HG03039 (cell line): ENCODE data around the gene INPP5F.
"Not testable (repeated sequence)": the region's sequence is repeated elsewhere in the genome, so short reads cannot be mapped to it uniquely, and the experiment has no call there.

Experiments used
- ATAC-seq: cut with Tn5 transposase; IDR thresholded peaks from one replicate; pipeline ENCODE4 v1.9.1; 2021; ENCODE audit warnings: mild to moderate bottlenecking, moderate library complexity; ENCODE audit not compliant: unreplicated experiment

INPP5F gene

DNA sequence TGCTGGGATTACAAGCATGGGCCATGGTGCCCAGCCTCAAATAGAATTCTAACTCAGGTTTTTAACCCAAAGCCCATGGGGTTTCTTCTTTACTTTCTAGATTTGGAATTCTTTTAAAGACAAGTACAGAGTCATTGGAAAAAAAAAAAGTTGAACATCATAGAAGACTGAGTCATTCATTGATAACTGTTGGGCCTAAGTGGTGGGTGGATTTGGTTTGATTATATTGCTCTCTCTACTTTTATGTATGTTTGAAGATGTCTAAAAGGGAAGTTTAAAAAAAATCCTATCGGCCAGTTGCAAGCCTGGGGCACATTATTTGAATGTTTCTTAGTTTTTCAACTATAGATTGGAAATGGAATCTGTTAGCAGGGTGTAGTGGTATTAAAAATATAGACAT, 49.7 kb downstream of the INPP5F start:
- no peak for ATAC-seq

DNA sequence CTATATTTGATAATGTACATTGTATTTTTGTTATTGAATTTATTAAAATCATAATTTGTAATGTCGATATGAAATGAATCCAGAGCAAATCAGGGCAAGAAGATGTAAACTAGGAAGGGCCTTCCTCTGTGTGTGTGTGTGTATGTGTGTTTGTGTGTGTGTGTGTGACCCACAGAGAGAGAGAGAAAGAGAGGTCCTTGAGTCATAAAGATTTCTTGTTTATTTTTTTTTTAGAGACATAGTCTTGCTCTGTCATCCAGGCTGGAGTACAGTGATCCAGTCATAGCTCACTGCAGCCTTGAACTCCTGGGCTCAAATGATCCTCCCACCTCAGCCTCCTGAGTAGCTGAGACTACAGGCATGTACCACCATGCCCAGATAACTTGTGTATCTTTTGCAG, 50.7 kb downstream of the INPP5F start:
- ATAC-seq, result no peak

DNA sequence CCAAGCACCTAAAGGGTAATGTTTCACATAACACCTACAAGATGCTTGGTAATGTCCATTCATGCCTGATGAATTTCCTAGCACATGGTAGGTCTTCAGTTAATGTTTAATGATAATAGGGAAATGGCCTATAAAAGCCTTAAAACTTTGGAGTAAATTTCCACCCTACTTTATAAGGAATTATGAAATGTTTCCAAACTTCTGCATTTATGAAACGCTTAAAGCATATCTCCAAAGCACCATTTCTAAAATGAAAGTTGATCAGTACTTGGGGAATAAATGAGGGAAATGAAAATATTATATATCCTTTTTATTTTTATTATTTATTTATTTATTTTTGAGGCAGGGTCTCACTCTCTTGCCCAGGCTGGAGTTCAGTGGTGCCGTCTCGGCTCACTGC, 51.8 kb downstream of the INPP5F start:
- ATAC-seq, result no peak

DNA sequence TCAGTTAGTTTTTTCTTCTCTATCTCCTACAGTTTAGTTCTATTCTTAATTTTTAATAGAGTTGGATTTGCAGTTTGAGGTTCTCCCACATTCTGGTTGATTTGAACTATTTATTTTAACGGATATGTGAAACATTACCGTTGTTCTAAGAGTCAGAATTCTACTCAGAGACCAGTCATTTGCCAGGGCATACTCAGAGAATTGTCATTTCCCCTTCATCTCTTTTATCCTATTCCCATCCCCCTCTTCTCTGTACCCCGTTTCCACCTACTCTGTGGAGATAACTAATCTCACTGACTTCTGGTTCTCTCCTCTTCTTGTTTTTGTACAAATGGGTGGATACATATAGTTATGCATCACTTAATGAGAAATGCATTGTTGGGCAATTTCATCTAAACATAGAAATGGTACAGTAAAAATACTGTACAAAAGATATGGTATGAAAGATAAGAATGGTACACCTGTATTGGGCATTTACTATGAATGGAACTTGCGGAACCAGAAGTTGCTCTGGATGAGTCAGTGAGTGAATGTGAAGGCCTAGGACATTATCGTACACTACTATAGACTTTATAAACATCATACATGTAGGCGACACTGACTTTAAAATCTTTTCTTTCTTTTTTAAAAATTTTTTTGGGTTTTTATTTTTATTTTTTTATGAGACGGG, 53.1 kb downstream of the INPP5F start:
- no peak for ATAC-seq

DNA sequence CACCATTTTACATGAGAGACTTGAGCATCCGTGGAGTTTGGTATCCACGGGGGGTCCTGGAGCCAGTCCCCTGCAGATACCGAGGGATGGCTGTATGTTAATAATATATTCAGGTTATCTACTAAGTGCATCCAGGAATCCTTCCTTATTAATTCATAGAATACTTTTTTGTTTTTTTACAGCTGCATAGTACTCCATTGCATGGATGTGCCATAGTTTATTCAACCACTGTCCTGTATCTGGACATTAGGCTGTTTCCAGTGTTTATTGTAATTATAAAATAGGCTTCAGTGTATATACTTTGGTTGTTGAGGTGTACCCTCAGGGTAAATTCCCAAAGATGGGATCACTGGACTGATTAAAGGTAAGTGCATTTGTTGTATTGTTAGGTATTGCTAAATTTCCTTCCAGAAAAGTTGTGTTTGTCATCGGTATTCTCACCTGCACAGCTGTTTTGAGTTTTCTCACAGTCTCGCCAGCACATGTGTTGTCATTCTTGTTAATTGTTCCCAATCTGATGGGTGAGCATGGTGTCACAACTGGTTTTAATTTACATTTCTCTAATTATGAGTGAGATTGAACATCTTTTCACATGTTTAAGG, 55.1 kb downstream of the INPP5F start:
- no peak for ATAC-seq

DNA sequence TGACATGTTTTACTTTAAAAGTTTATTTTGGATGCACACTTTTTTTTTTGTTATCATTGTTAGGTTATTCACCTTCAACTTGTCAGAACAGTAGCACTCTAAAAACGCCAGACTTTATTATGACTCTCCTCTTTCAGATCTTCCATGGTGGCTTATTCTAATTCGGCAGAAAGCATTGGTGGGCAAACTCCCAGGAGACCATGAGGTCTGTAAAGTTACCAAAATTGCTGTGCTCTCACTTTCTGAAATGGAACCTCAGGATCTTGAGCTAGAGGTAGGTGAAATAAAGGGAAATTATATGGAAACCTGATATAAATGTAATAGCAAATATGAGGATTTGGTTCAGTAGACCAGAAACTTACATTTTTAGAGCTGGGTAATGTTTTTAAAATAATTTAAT, 55.6 kb downstream of the INPP5F start:
- ATAC-seq, result no peak

DNA sequence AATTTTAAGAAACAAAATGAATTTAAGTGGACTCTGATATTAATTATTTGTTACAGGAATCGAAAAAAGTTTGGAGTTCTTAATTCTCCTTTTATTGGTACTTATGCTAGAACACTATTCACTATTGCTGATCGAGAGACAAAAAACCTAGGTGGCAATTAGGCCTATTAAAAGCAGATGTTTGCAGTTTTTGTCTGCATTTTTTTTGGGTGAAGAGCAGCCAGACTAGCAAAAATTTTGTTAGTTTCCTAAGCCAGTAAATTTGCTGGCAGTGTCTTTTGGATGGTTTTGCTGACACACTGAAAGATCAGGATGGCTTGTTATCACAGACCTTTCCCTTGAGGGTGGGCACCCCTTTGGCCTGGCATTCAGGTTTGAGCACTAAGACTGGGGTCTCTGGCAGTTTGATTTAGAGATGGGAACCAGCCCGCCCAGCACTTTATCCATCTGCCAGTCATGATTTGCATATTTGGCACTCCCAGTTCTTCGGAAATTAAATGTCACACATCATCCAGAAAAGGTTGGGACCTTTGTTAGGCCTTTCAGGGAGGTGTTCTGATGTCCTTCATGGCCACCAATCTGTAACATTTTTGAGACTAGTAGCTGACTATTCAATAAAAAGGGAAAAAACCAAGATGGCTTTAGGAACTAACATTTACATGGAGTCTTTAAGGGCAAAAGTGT, 57.3 kb downstream of the INPP5F start:
- no peak for ATAC-seq

DNA sequence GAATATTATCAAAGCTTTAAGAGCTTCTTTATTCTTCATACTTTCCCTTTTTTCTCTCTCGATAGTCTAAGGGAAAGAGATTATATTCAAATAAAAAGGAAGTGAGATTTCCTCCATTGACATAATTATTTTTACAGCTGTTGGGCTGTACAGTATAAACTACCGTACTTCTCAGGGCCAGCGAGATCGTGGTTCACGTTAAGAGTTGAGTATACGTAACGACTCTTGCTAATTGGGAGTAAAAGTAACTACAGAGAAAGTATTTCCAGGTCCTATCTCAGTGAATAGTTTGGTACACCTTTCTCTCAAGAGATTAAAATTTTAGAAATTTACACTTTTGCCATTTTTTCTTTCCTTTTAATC, 57.8 kb downstream of the INPP5F start:
- no peak for ATAC-seq

DNA sequence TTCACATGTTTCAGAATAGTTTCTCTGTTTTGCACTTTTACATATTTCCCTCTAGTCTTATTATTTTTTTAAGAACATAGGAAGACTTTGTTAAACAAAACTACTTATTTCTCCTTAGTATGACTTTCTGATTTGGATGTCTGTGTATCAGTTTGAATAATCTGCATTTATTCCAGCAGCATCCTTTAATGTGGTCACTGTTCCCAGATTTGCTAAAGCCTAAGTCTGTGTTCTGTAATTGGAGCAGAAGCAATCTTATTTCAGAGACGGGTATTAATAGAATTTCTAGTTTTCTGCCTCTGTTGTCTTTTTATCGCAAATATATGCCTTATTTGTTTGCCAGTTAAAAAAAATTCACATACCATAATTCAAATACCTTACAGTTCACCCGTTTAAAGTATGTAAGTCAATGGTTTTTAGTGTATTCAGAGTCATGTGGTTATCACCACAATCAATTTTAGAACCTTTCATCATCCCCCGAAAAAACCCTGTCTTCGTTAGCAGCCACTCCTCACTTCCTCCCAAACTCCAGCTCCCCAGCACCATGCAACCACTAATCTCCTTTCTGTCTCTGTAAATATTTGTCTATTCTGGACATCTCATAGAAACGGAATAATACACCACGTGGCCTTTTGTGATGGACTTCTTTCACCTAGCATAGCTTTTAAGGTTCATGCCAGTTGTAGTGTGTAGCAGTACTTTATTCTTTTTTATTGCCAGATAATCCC, 58.7 kb downstream of the INPP5F start:
- ATAC-seq, result peak; percentile 55

DNA sequence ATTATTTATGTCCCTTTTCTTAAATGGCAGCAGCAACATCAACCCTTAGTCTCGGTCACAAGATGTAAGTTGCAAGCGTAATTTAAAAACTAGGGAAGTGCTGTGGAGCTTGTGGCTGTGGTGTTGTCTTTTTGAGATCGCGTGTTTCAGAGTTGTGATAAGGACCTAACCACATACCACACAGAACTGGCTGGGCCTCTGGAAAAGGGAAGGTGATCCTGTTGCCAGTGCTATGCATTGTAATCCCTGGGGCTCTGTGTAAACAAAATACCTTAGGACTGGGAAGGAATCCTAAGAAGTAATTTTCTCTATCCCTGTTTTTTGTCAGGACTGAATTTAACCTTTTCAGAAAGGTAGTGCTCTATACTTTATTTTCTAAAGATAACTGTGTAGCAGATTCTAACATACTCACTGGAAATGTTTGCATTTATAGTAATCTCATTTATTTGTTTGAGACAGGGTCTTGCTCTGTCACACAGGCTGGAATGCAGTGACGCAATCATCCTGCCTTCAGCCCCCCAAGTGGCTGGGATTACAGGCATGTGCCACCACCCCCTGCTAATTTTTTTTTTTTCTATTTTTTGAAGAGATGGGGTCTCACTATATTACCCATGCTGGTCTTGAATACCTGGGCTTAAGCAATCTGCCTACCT, 60.4 kb downstream of the INPP5F start:
- ATAC-seq, result no peak

DNA sequence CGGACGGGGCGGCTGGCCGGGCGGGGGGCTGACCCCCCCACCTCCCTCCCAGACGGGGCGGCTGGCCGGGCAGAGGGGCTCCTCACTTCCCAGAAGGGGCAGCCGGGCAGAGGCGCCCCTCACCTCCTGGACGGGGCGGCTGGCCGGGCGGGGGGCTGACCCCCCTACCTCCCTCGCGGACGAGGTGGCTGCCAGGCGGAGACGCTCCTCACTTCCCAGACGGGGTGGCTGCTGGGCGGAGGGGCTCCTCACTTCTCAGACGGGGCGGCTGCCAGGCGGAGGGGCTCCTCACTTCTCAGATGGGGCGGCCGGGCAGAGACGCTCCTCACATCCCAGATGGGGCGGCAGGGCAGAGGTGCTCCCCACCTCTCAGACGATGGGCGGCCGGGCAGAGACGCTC, 69.3 kb downstream of the INPP5F start:
- ATAC-seq, result not testable (repeated sequence)

DNA sequence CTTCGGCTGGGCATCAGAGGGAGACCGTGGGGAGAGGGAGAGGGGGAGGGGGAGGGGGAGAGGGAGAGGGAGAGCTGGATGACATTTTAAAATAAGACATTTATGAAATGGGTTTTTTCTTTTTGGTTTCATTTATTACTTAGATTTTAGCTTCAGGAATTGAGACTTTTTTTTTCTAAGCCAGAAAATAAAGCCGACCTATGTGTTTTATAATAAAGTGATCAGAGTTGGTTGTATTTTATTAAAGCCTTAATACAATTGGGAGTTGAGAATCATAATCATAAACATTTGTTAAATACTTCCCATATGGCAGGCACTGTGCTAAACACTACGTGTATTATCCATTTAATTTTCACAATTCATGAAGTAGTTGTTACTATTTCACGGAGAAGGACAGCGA, 70.2 kb downstream of the INPP5F start:
- ATAC-seq, result no peak

DNA sequence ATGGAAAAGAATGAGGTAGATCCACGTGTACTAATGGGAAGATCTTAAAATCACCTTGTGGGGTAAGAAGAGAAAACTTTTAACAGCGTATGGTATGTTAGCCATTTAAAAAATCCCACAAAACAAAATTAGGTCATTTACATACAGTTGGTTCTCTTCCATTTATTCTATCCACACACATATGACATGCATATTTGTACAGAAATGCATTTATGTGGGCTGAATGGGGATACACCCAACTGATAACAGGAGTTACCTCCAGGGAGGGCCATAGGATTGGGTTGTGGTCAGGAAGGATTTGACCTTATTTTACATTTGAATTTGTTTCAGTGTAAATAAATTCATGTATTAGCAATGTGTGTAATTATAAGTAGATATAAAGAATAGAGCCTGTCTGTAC, 75.3 kb downstream of the INPP5F start:
- no peak for ATAC-seq

DNA sequence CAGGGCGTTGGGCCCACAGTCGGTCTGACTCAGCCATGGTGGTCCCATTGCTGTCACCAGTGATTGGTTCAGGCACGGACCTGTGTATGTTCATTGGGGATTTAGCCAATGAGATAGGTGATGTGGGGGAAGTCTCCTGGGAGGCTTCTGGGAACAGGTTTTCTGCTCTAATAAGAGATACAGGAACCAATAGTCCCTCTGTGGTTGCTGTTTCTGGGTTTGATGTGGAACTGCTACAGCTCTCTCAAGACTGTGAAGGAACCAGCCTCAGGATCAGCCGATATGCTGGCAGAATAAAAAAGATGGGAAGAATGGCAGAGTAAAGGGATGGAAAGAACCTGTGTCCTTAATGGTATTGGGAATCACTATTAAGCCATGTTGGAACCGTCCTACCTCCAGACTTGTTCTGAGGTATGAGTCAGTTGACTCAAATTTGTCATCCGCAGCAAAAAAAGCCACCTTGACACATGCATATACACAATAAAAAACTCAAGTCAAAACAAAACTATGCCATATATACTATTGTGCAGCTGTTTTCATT, 76.2 kb downstream of the INPP5F start:
- peak; percentile 61 for ATAC-seq

DNA sequence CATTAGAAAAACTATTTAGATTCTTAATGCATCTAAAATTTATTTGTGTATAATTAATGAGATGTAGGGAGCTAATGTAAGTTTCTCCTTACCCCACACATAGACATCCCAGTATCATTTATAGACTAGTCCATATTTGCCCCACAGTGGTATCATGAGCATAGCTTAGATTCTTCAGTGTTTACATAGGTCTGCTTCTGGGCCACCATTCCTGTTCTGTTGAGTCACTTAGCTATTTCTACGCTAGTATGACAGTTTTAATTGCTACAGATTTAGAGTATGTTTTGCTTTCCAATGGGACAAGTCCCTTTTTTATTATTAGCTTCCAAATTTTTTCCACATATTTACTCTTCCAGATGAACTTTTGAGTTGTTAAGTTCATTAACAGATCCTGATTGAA, 77.4 kb downstream of the INPP5F start:
- ATAC-seq, result no peak

DNA sequence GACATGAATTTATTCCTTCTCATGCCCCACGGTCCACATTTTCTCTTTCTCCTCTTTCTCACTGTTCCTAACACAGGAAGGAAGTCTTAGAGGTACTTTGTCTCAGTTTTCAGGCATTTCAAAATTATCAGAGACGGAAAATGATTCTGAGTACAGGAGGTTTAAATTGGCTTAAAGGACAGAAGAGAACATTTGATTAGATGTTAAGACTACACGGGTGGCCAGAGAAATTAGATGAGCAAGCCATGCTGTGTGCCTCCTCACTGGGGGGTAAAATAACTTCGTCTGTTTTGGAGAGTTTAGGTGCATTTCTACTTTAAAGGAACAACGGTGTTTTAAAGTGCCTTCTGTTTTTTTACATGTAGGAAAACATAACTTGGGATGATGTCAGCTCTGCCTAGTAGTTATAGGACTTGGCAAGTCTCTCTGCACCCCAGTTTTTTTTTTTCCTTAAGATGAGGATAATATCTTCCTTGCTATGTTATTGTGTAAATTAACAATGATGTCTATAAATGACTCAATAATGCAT, 79.9 kb downstream of the INPP5F start:
- ATAC-seq, result no peak

DNA sequence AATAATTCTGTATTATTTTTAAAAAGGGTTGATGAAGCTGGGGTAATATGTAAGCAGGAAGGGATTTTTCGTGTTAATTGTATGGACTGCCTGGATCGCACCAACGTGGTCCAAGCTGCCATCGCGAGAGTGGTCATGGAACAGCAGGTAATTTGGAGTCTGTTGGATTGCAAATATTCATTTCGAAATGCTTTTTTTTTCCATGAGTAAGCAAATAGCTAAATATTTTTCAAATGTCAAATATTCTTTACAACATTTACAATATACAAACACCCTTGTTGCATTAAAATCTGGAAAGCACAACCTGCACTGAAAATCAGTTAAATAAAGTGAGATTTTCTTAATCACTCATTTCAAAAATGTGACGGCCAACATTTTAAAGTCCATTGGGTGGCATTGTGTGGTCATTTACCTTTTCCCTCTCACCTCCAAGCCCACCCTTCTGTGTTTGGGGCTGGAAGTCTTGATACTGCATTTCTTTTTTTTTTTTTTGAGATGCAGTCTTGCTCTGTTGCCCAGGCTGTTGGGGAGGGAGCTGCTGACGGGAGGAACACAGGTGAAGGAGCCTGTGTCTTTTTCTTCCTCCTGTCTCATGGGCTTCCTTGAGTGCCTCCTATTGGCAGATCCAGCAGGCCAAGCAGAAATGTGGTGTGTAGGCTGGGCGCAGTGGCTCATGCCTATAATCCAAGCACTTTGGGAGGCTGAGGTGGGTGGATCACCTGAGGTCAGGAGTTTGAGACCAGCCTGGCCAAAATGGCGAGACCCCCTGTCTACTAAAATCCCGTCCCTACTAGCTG, 80.7 kb downstream of the INPP5F start:
- no peak for ATAC-seq

DNA sequence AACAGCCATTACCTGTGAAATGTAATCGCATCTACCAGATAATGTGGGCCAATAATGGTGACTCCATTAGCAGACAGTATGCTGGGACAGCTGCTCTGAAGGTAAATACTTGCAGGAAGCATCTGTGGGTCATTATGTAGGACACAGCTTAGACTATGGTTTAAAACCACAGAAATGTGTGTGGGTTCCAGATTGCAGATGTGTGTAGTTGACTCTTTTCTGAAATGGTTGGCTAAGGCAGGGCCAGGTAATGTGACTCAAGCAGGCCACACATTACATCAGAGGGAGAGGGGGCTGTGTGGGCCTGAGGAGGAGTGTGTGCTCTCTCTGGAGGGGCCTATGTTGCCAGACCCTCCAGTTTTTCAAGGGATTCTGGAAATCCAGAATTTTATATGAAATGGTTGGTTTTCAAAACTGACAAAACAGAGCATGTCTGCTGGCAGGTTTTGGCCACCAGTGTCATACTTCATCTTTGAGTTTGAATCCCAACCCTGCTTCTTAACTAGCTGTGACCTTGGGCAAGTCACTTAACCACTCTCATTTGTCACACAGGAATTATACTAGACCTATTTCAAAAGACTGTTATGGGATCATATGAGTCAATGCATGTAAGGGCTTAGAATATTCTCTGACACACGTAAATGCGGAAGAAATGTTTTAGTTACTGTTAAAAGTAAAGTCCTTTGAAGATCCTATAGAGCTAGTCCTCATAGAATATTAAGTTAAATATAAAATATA, 82.3 kb downstream of the INPP5F start:
- ATAC-seq, result no peak

DNA sequence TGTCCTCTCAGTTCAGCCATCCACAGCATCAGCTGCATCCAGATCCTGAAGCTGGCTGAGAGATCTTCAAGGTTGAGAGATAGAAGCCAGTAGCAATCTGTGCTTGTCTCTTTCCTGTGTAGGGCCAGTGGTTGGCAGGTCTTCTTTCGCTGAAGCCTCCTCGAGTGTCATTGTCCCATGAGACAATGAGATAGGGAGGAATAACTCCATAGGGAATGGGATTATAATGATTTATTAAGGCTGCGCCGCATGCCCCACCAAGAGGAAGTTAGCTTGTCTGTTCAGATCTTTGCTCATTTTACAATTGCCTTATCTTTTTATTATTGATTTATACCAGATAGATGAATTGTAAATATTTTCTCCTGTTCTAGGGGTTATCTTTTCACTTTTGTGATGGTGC, 85.3 kb downstream of the INPP5F start:
- no peak for ATAC-seq
